Stimulated activated CD8-positive, alpha-beta memory T cell treated with anti-CD3 and anti-CD28 coated beads, Interleukin-15, amount 100 ng/mL, for 24 hours (primary cell): ENCODE data around the gene TEX264.
A peak's percentile ranks its signal among the peaks of the same experiment; 100 is the strongest.

Experiments used
- DNase-seq: peaks from one replicate; pipeline ENCODE4 v3.0.0-alpha.2; 2020; ENCODE audit warnings: low read depth

Gene TEX264

GRCh38 chr3:51673802-51674654 is 3.0 kb downstream of the TEX264 start:
- no peak for DNase-seq

DNA sequence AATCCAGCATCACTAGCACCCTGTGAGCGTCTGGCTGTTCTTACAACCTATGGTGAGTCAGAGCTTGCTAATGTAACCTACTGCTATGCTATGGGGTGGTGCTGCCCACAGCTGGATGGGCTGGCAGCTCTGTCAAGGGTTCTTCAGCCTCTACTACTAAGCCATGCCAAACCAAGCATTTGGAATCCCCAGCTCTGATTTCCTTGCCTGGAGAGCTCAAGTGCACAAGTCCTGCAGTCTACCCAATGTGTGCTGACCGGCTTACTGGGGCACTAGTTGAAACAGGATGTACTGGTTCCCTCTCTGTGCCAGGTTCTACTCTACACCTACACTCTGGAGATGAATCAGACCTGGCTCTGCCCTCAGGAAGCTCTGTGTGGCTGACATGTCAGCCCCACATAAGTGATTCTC is 4.2 kb downstream of the TEX264 start:
- no peak for DNase-seq

DNA sequence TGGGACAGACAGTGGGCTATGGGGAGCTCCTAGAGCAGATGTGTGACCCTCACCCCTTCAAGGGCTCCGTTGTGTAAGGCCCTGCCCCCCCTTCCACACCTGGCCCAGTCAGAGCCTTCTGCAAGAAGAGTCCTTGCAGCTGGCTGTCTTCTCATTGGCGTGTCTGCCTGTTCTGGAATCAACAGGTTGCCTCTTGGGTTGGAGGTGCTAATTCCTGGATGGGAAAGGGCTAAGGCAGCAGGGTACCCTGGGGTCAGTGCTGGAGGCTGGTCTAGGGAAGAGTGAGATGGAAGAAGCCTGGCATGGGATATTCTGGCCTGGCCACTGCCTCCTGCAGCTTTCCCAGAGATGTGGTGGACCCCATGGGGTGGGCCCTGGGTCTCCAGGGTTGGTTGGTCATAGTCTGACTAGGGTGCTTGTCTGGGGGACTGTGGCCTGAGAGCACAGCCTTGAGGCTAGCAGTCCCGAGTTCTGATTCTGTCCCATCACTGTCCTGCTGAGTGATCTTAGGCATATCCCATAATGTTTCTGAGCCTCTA is 5.1 kb downstream of the TEX264 start:
- DNase-seq: no peak

- no peak for DNase-seq
These were observed 6.3 kb downstream of the TEX264 start for GRCh38 chr3:51677358-51677757.

GRCh38 chr3:51678186-51678585 is 7.1 kb downstream of the TEX264 start:
- DNase-seq: no peak

DNA sequence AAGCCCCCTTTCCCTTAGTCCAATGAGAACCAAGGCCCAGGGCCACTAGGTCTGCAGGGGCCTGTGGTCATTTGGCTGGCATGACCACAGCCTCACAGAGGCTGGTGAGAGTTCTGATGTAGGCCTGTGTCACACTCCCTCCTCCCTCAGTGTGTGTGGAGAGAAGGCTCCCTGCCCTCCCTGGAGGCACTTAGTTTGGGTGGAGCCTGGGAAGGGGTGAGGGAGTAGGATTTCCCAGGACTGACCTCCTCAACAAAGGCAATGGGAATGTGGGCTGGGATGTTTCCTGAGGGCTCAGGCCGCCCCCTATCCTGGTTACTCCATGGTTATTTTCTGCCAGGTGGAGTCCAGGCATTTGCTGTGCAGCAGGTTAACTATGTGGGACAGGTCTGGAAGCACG is 7.6 kb downstream of the TEX264 start:
- DNase-seq: no peak

- no peak for DNase-seq
These were observed 8.3 kb downstream of the TEX264 start for GRCh38 chr3:51679318-51679717.

GRCh38 chr3:51679777-51680176 is 8.7 kb downstream of the TEX264 start:
- DNase-seq: no peak

DNA sequence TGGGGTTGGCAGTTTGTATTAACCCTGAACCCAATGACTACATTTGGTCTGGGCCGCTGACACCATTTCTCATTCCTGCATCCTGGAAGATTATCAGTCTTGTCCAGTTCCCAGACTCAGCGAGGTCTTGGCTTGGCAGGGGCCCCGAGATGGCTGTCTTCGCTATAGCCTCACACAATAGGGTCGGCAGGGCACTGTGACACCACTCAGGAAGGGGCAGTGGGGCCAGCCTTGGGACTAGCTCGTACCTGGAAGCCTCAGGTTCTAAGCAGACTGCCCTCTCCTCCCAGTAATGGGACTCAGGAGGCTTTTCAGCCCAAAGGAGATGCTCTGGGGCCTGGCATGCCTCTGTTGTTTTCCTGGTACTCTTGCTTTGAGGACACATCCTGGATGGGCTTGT is 9.1 kb downstream of the TEX264 start:
- DNase-seq: no peak

GRCh38 chr3:51680663-51681230 is 9.7 kb downstream of the TEX264 start:
- no peak for DNase-seq

DNA sequence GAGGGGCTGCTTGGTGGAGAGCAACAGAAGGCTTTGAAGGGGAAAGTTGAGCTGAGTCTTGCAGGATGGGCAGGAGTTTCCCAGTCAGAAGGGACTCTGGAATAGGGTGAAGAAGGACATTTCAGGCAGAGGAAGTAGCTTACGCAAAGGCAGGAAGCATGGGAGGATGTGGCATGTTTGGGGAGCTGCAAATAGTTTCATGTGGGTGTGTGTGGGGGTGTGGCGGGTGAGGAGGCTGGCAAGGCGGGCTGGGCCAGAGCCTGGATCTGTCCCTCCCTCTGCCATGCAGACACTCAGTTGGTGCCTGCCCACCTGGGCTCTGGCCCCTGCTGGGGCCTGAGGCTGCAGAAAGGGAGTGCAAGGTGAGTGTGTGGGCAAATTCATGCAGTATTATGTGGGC is 10.4 kb downstream of the TEX264 start:
- DNase-seq: no peak

DNA sequence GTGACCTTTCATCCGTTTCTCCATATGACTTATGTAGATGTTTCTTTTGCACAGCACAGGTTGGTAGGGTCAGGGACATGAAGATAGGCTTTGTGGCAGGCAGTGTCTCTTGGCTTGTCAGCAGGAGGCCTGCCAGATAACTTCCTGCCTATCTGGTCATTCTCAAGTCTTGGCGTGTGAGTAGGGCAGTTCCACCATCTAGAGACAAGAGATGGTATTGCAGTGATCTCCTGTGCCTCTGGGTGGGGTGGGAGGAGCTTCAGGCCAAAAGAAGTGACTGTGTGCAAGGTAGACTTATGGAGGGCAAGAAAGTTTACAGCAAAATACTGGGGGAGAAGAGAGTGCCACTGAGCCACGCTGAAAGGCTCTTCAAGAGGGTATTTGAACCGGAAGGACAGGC is 11.0 kb downstream of the TEX264 start:
- no peak for DNase-seq

GRCh38 chr3:51682526-51682925 is 11.5 kb downstream of the TEX264 start:
- no peak for DNase-seq

GRCh38 chr3:51683566-51683965 is 12.5 kb downstream of the TEX264 start:
- no peak for DNase-seq

DNA sequence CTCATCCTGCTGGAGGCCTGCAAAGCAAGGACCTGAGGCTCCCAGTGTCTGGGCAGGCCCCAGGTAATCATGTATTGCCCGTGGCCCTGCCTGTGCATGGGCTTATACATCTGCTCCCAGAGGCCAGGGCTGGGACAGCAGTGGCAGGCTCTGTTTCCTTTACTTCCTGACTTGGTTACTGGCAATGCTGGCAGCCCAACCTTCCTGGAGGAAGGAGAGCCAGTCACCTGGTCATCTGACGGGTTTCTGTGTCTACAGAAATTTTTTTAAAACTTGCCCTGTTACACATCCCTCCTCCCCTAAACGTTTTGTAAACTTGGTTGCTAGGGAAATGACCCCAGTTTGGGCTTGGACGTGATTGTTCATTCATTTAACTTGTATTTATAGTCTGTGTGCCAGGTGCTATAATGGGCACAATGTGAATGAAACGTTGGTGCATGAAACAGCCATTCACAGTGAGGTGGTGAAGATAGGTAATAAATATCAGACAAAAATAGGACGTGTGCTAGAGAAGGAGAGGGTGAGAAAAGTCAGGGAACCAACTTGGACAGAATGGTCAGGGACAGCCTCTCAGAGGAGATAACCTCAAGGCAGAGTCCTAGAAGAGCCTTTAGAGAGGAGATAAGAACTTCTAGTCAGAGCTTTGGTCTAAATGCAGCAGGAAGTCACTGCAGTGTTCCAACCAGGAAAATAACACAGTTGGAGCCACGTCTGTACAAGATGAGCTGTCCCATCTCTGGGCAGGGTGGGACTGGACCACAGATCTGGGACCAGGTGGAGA is 14.1 kb downstream of the TEX264 start:
- no peak for DNase-seq

DNA sequence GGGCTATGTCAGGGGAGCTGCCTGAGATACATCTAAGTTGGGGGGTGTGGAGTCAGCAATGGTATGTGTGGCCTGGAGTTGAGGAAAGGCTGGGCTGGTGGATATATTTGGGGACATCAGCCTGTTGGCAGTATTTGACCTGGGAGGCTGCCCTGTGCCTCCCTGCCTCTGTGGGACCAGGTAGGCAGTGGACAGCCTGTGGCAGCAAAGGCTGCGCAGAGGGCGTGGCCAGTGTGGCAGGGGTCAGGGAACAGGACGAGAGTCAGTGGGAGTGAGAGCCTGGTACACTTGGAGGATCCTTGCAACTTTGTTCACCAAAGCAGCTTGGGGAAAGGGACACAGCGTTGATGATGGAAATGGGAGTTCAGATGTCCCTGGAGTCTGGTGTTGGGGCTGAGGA is 15.0 kb downstream of the TEX264 start:
- no peak for DNase-seq

- peak; percentile 49 for DNase-seq
These were observed 15.6 kb downstream of the TEX264 start for GRCh38 chr3:51686512-51687215.

DNA sequence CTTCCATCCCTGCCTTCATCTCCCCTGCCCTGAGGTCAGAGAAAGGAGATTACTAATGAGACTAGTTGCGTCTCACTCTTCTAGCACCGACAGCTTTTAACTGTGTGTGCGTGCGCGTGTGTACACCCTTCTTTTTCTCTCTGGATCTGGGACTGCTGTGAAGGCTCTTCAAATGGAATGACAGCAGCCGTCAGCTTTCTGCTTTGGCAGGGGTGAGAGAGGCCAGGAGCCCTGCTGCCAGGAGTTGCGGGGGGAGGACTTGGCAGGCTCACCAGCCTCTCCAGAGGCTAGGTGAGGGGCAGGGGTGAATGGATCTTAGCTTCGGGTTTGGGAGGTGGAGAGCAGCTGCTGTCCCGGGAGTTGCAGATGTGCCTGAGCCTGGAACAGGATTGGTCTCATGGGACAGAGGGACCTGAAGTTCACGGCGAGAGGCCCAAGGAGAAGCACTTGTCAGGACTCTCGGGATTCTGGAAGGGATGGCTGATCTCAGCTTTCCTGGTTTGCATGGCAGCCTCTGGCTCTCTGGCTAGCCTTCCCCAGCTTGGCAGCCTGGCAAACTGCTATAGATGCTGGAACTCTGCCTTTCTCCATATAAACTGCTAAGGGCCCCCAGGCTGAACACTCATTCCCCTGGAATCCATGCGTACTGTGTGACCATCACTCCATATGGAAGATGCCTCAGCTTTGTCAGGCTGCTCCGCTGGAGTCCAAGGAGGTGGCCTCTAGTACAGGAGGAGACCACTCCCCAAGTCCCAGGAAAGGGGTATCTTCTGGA is 16.6 kb downstream of the TEX264 start:
- no peak for DNase-seq

DNA sequence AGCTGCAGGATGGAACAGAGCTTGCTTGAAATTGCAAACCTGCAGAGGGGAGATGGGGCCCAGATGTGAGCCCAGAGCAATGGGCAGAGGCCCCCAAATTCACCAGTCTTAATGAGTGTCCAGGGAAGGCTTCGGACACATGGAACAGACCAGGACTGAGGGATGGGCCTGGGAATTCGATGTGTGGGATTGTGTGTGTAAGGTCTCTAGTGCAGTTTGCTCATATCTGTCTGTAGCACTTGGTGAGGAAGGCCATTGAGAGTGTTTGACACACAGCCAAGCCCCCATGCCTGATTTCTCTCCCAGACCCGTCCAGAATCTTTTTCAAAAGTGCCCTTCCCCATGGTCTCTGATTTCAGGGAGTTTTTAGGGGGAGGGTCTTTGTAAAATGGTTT is 17.2 kb downstream of the TEX264 start:
- no peak for DNase-seq

DNA sequence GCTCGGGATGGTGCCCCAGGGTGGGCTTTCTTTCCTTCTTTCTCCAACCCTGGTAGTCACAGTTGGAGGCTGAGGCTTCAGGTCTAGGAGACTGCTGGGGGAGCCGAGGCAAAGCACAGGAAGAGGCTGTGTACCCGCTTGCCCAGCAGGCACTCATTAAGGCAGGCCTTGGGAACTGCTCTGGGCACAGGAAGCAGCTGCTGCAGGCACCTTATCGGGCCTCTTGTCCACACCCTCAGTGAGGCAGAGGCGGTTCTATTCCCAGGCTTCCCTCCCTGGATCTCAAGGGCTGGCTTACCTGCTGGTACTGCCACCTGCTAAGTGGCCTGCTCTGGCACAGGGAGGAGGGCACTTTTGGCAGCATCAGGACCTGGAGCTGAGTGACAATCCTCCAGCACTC is 20.0 kb downstream of the TEX264 start:
- no peak for DNase-seq

- DNase-seq: no peak
These were observed 20.9 kb downstream of the TEX264 start for GRCh38 chr3:51691949-51692348.
